Suppressor macrophage treated with lipopolysaccharide for 1 hour (primary cell): ENCODE measurements around the gene ESR1.
"Not testable (repeated sequence)": the region's sequence is repeated elsewhere in the genome, so short reads cannot be mapped to it uniquely, and the experiment has no call there.

ENCODE experiments used
- DNase-seq, 3 donors: peaks; one replicate each; pipeline ENCODE4 v3.0.0-alpha.2; 2020 to 2022

ESR1 gene

DNA sequence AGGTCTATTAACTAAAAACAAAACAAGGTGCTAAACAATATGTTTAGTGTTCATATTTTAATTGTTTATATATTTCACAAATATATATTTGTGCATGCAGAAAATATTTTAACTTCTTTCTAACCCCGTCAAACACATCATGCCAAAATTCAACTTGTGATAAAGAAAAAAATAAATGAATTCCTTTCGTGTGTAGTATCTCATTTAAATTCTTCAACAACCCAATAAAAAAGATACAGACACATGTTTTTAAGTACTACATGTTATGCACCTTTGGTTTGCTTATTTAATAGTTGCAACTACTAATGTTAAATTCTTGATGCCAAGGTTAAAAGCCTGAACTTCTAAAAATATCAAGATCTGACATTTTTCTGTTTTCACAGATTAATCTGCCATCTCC, 252.4 kb downstream of the ESR1 start:
- no peak for DNase-seq

DNA sequence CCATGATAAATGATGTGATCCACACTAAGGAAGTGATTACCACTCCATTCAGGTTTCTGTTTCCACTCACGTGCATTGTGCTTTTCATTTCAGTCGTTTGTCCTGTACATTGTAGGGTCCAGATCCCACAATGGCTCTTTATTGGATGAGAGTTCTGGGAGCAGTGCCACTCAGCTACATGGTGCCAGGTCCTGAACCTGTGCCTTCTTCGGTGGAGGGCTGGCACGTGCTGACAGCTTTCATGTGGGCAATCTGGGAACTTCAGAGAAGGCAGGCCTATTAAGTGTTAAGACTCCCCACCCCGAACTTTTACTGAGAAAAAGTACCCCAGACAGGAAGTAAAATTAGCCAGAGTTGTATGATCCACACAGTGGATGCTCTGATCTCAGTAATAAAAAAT, 255.0 kb downstream of the ESR1 start:
- DNase-seq: no peak

DNA sequence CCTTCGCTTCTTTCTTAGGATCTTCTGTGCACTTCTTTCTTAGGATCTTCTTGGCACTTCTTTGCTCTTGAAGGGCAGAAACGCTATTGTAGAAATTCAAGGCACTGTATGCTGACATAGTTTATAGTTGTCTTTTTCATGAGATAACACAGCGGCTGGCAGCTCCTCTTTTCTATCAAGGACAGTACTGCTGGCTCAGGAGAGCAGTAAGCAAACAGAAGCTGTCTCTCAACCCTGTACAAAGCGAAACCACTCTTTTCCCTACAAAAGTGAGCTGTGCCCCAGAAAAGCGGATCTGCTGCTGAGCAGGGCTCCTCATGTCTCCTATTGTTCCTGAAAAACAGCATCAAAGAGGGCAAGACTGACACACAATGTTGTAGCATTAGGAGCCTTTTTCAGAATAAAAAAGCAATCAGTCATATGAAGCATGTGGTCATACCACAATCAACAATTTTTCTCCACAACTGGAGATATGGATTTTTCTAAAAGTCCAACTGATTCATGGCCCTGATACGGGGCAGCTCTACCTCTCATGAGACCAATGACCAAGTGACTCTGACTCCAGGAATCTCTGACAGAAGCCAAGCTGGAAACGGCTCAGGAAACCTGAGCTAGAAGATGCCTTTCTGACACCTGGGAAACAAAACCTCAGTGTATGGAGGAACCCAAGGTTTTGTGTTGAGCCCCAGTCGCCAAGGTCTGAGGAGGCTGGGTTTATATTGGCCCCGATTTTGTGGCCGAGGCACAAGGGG, 255.9 kb downstream of the ESR1 start:
- no peak for DNase-seq

DNA sequence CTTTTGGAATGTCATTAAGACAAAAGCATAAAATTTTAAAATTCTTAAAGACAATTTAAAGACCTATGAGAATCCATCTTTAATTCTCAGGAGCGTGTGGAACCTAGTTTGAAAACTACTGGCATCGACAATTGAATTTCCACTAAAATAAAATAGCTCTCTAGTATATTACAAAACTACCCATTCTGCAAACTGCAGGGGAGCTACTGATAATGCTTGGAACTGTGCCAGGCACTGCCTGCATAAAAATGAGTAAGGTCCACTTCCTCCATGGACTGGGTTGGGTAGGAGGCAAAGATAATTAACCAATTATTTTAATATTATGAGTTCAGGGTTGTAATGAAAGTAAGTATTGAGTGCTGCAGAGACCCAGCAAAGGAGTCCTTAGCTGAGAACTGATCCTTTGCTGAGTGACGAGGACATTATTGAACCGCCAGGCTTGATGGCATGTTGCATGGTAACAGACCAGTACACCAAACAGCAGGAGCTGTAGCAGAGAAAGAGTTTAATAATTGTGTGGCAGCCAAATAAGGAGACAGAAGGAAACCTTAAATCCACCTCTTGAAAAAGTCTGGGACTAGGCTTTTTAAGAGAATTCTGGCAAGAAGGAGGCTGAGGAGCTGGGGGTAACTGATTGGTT, 261.3 kb downstream of the ESR1 start:
- peak in 2 of 3 donors; percentile 12 to 16 for DNase-seq

DNA sequence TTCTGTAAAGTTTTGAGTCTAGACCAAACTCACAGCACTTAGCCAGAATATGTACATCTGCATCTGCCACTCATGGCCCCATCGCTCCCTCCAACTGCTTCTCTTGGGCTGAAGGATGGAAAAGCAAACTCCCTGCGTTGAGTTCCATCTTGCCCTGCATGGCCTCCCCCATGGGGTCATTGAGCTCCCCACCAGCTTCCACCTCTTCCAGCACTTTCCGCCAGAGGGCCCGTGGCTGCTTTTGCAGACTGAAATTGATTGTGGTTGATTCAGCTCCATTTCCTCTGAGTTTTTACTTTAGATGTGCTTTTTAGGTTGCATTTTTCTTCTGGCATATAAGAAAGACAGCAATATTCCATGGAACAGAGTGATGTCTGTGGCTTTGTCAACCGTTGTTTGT, 263.1 kb downstream of the ESR1 start:
- DNase-seq: no peak

DNA sequence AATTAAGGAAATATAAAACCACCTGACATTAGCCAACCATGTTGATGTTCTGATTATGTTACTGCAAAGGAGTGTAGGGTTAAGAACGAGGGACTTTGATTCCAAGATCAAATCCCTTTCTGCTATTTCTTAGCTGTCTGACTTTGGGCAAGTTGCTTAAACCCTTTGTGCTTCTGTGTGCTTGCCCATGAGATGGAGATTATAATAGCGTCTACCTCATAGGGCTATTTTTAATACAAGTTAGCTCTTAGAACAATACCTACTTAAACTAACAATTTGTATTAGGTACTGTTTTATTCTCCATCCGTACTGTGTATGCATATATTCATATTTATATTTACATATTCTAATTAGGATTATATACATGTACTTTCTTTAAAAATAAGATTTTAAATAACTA, 263.8 kb downstream of the ESR1 start:
- DNase-seq: no peak

DNA sequence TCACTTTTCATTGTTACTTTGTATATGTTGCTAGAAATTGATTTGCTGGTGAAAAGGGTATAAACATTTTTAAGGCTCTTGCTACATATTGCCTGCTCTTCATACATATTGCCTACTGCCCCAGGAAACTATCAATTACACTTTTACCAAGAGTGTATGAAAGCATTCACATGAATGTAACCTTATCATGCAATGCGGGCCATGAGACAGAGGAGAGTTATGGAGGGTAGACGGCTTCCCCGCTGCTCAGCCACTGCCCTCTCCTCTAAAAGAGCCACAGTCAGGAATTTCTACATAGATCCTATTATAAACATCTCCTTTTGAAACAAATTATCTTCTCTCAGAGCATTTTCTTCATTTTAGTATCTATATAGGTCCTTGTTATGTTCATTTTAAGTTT, 264.4 kb downstream of the ESR1 start:
- no peak for DNase-seq

DNA sequence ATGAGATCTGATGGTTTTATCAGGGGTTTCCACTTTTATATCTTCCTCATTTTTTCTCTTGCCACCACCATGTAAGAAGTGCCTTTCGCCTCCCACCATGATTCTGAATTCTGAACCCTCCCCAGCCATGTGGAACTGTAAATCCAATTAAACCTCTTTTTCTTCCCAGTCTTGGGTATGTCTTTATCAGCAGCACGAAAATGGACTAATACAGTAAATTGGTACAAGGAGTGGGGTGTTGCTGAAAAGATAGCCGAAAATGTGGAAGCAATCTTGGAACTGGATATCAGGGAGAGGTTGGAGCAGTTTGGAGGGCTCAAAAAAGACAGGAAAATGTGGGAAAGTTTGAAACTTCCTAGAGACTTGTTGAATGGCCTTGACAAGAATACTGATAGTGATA, 268.8 kb downstream of the ESR1 start:
- DNase-seq: not testable (repeated sequence)

DNA sequence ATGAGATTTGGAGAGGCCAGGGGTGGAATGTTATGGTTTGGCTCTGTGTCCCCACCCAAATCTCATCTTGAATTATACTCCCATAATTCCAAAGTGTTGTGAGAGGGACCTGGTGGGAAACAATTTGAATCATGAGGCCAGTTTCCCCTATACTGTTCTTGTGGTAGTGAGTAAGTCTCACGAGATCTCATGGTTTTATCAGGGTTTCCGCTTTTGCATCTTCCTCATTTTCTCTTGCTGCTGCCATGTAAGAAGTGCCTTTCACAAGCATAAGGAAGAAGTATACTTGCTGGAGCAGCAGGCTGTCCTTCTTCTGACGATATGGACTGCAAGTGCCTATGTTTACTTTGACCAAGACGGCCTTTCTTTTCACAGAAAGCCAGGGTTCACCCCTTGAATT, 270.5 kb downstream of the ESR1 start:
- peak; percentile 24 to 37 (median 36) for DNase-seq

DNA sequence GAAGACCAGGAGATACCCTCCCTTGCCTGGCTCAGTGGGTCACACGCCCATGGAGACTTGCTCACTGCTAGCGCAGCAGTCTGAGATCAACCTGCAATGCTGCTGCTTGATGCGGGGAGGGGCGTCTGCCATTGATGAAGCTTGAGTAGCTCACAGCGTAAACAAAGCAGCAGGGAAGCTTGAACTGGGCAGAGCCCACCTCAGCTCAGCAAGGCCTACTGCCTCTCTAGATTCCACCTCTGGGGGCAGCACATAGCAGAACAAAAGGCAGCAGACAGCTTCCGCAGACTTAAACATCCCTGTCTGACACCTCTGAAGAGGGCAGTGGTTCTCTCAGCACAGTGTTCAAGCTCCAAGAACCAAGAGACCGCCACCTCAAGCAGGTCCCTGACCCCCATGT, 271.3 kb downstream of the ESR1 start:
- DNase-seq: no peak

DNA sequence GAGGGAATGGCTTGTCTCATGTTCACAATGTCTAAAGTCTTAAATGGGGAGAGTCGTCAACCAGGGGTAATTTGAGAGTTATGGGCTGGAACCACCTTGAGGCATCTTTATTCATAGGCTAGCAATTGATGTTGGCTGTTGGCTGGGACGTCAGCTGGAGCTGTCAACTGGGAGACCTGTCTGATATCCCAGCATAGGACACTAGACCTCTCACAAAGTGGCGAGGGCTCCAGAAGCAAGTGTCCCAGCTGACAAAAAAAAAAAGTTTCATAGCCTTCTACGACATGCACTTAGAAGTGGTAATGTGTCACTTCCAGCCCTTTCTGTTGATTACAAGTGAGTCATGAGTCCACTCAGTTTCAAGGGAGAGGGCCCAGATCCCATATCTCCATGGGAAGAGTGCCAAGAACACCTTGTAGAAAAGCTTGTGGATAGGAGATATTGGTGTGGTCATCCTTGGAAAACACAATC, 278.0 kb downstream of the ESR1 start:
- no peak for DNase-seq

DNA sequence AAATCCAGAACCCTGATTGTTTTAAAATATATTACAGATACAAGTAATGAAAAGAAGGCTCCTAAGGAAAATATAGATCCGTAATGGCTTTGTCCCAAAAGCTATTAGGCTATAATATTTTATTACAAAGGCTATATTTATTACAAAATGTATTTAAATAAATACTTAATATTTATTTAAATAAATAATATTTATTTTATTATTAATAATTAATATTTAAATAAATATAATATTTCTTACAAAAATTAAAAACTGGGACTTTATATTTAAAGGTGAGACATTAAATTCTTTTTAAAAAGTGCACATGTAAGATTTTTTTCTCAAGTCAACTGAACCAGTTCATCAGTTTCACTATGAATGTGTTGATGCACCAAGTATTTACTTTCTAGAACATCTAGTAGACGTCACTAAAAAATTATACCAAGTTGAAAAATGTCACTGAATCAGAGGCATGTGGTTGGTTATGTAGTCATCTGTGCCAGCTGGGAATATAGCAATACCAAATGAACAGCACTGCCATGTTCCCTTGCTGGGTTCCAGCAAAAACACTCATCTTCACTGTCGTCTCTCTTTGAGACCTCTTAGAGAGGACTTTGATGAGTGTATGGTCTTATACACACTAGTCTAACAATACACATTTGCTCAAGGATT, 278.9 kb downstream of the ESR1 start:
- DNase-seq: no peak

DNA sequence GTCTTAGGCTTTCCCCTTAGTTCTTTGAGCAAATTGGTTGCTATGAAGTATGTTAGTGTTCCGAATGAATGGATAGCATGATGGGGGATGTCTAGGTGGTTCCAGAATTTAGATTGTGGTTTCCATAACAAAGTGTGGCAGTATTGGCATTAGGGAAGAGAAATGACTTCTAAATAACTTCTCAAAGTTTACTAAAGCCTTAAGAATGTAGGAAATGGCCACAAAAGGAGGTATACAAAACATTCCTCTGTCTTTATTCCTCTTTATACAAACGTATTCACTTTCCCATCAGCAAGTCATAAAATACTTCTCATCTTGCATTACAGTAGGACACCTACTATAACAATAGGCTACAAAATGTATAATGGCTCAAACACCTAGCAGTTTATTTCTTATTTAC, 279.6 kb downstream of the ESR1 start:
- no peak for DNase-seq

DNA sequence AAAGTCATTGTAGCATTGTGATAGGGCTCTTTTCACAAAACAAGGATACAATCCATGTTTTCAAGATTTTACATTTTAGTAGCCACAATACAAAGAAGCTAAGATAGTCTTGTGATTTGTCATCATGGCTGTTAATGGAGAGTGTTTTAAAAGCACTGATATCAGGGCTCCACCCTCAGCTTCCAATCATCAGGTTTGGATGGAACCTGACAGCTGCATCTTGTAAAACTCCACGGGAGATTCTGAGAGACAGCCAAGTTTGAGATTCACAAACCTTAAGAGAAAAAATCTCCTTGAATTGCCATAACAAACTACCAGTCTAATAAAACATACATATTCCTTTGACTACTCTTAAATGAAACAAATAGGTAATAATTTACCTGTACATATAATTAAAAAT, 280.2 kb downstream of the ESR1 start:
- no peak for DNase-seq

DNA sequence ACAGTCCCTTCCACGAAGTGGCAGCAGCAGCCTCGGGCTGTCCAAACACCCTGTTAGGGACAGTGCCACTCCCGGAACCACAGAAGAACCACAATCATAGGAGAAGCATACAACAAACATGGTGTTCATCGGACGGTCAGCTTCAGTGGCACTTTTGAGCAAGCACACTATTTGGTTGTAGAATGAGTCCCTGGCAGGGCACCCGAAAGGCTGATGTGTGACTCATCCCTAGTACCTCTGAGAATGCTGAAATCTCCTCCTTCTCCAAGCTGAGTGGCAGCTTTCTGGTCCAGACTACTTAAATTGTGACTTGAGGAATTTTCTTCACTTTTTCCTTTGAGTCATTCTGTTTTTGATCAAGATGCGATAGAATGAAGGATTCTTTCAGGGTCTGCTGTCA, 282.5 kb downstream of the ESR1 start:
- DNase-seq: peak; percentile 22 to 31 (median 23)

DNA sequence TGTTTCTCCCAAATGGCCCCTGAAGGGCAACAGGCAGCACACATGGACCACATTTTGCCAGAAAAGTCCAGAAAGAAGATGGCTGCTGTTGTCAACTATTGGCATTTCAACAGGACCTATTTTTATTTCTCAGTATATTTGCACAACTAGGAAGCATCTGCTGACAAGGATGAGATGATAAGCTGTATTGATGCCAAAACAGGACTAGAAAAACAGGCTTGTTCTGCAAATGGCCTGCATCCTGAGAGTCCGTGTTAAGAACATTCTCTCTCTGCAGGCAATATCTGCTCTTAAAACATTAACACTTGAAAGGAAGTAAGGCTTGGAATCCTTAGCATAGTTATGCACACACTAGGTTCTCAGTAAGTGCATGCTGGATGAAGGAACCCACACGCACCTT, 283.7 kb downstream of the ESR1 start:
- no peak for DNase-seq

DNA sequence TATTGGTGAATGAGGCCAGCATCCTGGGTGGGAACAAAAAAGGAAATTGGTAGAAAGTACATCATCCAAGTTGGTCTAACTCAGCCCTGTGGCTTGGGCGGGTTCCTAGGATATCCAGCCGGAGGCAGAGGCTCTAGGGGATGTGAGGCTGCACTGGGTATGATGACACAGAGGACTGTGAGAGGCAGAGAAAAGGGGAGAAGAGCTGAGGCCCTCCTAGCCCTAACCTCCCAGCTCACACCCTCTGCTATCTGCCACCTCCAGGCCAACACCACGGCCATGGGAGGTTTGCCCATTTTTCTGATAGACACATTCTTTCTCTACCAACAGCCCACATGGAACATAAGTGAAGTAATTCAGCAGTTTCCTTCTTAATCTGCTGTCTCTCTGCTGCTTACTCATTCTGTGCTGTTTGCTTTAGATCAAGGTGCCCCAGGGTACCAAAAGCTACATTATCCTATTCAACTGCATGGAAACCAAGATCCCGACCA, 284.4 kb downstream of the ESR1 start:
- no peak for DNase-seq

DNA sequence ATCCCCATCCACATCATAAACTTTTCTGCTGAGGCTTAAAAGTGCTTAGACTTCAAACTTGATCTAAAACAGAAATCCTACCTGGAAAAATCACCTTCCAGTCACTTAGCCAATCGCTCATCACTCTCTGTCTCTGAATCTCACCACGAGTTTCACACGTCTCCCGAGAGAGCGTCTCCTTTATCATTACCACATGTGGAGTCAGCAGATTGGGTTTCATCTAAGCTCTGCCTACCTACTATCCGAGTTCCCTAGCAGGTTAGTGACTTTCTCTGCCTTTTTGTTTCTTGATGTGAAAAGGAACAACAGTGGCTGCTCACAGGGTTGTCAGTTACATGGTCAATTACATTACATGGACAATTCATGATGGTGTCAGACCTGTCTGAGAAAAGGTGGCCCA, 286.2 kb downstream of the ESR1 start:
- no peak for DNase-seq

DNA sequence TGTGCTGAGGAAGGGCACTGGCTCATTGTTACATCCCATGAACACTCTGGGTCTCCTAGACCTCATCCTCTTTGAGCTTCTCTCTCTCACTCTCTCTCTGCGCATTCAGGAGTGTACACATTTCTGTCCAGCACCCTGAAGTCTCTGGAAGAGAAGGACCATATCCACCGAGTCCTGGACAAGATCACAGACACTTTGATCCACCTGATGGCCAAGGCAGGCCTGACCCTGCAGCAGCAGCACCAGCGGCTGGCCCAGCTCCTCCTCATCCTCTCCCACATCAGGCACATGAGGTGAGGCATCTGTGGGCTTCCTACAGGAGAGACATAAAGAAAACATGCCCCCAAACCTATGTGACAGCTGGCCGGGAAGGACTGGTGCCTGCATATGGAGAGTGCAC, 286.8 kb downstream of the ESR1 start:
- DNase-seq: no peak

DNA sequence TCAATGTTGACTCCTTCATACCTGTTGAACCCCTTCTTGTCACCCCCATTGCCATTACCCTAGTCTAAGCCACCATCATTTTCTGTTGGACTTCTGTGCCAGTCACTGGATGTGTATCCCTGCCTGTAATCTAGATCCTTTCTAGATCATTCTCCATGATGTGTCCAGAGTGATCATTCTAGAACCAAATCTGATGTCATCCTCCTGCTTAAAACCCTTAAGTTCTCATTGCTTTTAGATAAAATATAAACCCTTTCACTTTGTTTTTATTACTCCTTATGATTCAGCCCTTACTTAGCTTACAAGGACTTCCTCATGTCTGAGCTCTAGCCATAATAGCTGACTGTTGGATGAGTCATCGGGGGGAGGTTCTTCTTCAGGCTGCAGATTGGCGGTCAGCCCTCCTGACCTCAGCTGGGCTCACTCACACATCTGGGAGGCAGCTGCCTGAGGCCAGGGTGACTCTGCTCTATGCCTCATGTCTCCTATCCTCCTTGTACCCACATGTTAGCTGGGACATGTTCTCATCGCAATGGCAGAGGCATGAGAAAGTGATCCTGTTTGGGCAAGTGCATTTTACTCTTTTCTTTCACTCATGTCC, 287.6 kb downstream of the ESR1 start:
- DNase-seq: peak; percentile 94 to 97 (median 96)

DNA sequence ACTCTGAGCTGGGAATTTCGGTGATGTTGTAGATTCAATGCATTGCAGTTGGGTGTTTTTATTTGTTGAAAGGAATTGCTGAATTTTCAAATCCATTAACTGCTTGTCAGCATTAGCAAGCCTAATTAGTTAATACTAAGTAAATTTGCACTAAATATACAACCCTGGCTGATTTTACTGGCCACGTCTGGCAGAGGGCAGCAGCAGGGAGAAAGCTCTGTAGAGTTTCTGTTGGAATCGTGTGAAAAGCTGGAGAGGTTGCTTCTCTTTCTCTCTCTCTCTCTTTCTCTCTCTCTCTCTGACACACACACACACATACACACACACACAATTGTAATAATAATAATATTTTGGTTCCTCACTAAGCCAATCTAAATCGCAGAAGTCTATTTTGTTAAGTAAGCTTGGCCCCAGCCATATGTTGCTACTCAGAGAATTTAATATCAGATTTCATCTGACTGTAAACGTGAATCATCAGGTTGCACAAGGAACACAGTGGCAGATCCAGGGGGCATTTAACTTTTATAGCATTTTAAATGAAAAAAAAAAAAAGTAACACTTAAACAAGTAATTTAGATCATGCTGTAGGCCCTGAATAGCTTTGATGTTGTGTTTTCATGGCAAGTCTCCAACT, 289.5 kb downstream of the ESR1 start:
- DNase-seq: no peak

DNA sequence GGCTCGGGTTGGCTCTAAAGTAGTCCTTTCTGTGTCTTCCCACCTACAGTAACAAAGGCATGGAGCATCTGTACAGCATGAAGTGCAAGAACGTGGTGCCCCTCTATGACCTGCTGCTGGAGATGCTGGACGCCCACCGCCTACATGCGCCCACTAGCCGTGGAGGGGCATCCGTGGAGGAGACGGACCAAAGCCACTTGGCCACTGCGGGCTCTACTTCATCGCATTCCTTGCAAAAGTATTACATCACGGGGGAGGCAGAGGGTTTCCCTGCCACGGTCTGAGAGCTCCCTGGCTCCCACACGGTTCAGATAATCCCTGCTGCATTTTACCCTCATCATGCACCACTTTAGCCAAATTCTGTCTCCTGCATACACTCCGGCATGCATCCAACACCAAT, 291.2 kb downstream of the ESR1 start:
- no peak for DNase-seq
